NCI-H2081 (cell line): ENCODE data around the gene HOXA5.

ENCODE experiments used
- DNase-seq, 2 experiments: peaks; one replicate each; lab custom pipeline; 2025; lab: John Stamatoyannopoulos, UW

Gene HOXA5

GRCh38 chr7:27171637-27172314 is 28.3 kb upstream of the HOXA5 start:
- DNase-seq: peak; percentile 63 to 73

GRCh38 chr7:27171325-27171636 is 27.8 kb upstream of the HOXA5 start:
- peak in 1 of 2 experiments; percentile 55 for DNase-seq

- no peak for DNase-seq
Measured at GRCh38 chr7:27170426-27171324, 27.2 kb upstream of the HOXA5 start.

GRCh38 chr7:27169658-27170425 is 26.4 kb upstream of the HOXA5 start:
- peak; percentile 84 to 85 for DNase-seq

- DNase-seq: peak; percentile 55 to 82
Measured at GRCh38 chr7:27168265-27168947, 24.9 kb upstream of the HOXA5 start.

GRCh38 chr7:27167916-27168264 is 24.4 kb upstream of the HOXA5 start:
- DNase-seq: peak in 1 of 2 experiments; percentile 35

- DNase-seq: peak; percentile 18 to 57
Measured at GRCh38 chr7:27166531-27167505, 23.3 kb upstream of the HOXA5 start.

GRCh38 chr7:27165996-27166530 is 22.6 kb upstream of the HOXA5 start:
- DNase-seq: no peak

- DNase-seq: no peak
Measured at GRCh38 chr7:27165089-27165995, 21.9 kb upstream of the HOXA5 start, which contains the start of gene HOXA9. TSS of gene HOXA9 (minus strand) at chr7:27165537. CDS start at chr7:27165457, 80 bp downstream.

GRCh38 chr7:27164367-27165088 is 21.0 kb upstream of the HOXA5 start:
- DNase-seq: no peak

GRCh38 chr7:27164045-27164366 is 20.5 kb upstream of the HOXA5 start:
- no peak for DNase-seq

GRCh38 chr7:27163288-27164044 is 20.0 kb upstream of the HOXA5 start:
- no peak for DNase-seq

- no peak for DNase-seq
Measured at GRCh38 chr7:27162561-27163287, 19.2 kb upstream of the HOXA5 start.

GRCh38 chr7:27161721-27162560 is 18.5 kb upstream of the HOXA5 start:
- no peak for DNase-seq

- no peak for DNase-seq
Measured at GRCh38 chr7:27161214-27161720, 17.8 kb upstream of the HOXA5 start.

GRCh38 chr7:27160546-27161213 is 17.2 kb upstream of the HOXA5 start:
- DNase-seq: peak; percentile 82 to 85
